Measurements from ENCODE around the gene MEX3D.

DNA sequence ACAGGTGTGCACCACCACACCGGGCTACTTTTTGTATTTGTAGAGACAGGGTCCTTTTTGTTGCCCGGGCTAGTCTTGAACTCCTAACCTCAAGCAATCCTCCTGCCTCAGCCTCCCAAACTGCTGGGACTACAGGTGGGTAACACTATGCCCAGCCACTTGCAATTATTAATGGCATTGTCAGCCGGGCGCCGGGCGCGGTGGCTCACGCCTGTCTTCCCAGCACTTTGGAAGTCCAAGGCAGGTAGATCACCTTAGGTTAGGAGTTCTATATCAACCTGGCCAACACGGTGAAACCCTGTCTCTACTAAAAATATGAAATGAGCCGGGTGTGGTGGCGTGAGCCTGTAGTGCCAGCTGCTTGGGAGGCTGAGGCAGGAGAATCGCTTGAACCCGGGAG lies 2.7 kb upstream of the MEX3D start:
- TF ChIP-seq, protein P1, sequence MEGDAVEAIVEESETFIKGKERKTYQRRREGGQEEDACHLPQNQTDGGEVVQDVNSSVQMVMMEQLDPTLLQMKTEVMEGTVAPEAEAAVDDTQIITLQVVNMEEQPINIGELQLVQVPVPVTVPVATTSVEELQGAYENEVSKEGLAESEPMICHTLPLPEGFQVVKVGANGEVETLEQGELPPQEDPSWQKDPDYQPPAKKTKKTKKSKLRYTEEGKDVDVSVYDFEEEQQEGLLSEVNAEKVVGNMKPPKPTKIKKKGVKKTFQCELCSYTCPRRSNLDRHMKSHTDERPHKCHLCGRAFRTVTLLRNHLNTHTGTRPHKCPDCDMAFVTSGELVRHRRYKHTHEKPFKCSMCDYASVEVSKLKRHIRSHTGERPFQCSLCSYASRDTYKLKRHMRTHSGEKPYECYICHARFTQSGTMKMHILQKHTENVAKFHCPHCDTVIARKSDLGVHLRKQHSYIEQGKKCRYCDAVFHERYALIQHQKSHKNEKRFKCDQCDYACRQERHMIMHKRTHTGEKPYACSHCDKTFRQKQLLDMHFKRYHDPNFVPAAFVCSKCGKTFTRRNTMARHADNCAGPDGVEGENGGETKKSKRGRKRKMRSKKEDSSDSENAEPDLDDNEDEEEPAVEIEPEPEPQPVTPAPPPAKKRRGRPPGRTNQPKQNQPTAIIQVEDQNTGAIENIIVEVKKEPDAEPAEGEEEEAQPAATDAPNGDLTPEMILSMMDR (optimal IDR thresholded peaks at IDR 0.05 in 1 of 3, IDR thresholded peaks at IDR 0.05 in 1 of 3, conservative IDR thresholded peaks at IDR 0.05 in 1 of 3; ENCODE audit: extremely low read depth in 1 of 3, insufficient read depth in 2 of 3, low read length in 3 of 3) = no peak
- TF ChIP-seq EZH2 (IDR thresholded peaks at IDR 0.05; ENCODE audit: low read length) = no peak

All from keratinocyte (primary cell).